Globus pallidus (tissue), 1 donor: ENCODE data around the gene FBXO24.
A peak's percentile ranks its signal among the peaks of the same experiment; 100 is the strongest.

Experiments
- DNase-seq: peaks from one replicate; pipeline ENCODE4 v3.0.0-alpha.2; 2015; ENCODE audit warnings: low spot score

FBXO24 gene

GRCh38 chr7:100591596-100591995 lies 5.5 kb downstream of the FBXO24 start:
- no peak for DNase-seq

- DNase-seq, result no peak
These were observed 9.1 kb downstream of the FBXO24 start for GRCh38 chr7:100595188-100595587.

GRCh38 chr7:100598425-100598824 lies 12.3 kb downstream of the FBXO24 start:
- no peak for DNase-seq

- DNase-seq, result no peak
These were observed 14.0 kb downstream of the FBXO24 start for GRCh38 chr7:100599911-100600729.

GRCh38 chr7:100600730-100601038 lies 14.6 kb downstream of the FBXO24 start:
- no peak for DNase-seq

GRCh38 chr7:100602889-100603725 lies 17.0 kb downstream of the FBXO24 start:
- DNase-seq, result no peak

GRCh38 chr7:100603726-100604027 lies 17.5 kb downstream of the FBXO24 start:
- DNase-seq, result no peak

GRCh38 chr7:100604028-100604975 lies 18.2 kb downstream of the FBXO24 start:
- DNase-seq, result no peak

GRCh38 chr7:100604976-100605911 lies 19.1 kb downstream of the FBXO24 start:
- no peak for DNase-seq

- no peak for DNase-seq
These were observed 20.2 kb downstream of the FBXO24 start for GRCh38 chr7:100606313-100606712.

- DNase-seq, result no peak
These were observed 21.0 kb downstream of the FBXO24 start for GRCh38 chr7:100607111-100607510.

GRCh38 chr7:100609958-100610357 lies 23.8 kb downstream of the FBXO24 start:
- no peak for DNase-seq

GRCh38 chr7:100611983-100612729 lies 26.0 kb downstream of the FBXO24 start, which contains the start of gene MOSPD3:
Gene MOSPD3 (plus strand): TSS chr7:100612540. CDS start chr7:100612792, 252 bp downstream.
- DNase-seq, result peak; percentile 100

GRCh38 chr7:100612730-100613390 lies 26.7 kb downstream of the FBXO24 start:
- DNase-seq, result no peak

GRCh38 chr7:100613412-100614175 lies 27.5 kb downstream of the FBXO24 start:
- no peak for DNase-seq

- no peak for DNase-seq
These were observed 28.3 kb downstream of the FBXO24 start for GRCh38 chr7:100614308-100614861.

GRCh38 chr7:100620239-100620638 lies 34.1 kb downstream of the FBXO24 start:
- DNase-seq, result no peak

GRCh38 chr7:100620804-100621203 lies 34.7 kb downstream of the FBXO24 start:
- no peak for DNase-seq

- no peak for DNase-seq
These were observed 35.4 kb downstream of the FBXO24 start for GRCh38 chr7:100621554-100621953.
